Fibroblast of lung (primary cell): ENCODE measurements around the gene RANBP3L.

ENCODE experiments used
- EZH2 ChIP-seq: IDR thresholded peaks from 2 replicates; pipeline ENCODE4 v1.5.1; 2012; ENCODE audit warnings: low read length, control low read depth, mild to moderate bottlenecking; ENCODE audit errors: missing control alignments
- TF ChIP-seq, protein P1 (sequence below), 2 donors: IDR thresholded peaks in 1 of 2; conservative IDR thresholded peaks in 1 of 2; 1 replicate in 1 of 2; 2 replicates in 1 of 2; pipeline ENCODE4 v1.5.1; 2011 to 2012; ENCODE audit warnings: low read length in 2 of 2, control low read depth in 1 of 2, inconsistent platforms in 1 of 2, low read depth in 1 of 2, mild to moderate bottlenecking in 1 of 2

DNA sequence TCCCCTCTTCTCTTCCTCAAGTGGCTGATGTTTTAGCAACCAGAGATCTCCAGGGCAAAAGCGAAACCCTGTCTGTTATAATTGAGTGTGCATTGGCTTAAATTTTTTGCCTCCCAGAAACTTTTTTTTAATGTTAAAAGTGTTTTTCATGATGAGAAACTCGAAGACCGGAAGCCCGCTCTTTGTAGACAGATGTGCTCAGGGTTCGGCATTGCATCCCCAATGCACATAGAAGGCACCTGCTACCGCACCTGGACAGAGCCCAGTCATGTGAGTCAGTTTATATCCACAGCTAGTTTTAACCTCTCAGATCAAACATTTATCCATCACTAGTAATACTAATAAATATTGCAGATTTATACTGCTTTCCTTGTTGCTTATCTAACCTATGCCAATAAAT, 40.5 kb downstream of the RANBP3L start:
- TF ChIP-seq, protein P1, sequence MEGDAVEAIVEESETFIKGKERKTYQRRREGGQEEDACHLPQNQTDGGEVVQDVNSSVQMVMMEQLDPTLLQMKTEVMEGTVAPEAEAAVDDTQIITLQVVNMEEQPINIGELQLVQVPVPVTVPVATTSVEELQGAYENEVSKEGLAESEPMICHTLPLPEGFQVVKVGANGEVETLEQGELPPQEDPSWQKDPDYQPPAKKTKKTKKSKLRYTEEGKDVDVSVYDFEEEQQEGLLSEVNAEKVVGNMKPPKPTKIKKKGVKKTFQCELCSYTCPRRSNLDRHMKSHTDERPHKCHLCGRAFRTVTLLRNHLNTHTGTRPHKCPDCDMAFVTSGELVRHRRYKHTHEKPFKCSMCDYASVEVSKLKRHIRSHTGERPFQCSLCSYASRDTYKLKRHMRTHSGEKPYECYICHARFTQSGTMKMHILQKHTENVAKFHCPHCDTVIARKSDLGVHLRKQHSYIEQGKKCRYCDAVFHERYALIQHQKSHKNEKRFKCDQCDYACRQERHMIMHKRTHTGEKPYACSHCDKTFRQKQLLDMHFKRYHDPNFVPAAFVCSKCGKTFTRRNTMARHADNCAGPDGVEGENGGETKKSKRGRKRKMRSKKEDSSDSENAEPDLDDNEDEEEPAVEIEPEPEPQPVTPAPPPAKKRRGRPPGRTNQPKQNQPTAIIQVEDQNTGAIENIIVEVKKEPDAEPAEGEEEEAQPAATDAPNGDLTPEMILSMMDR (conservative IDR thresholded peaks at IDR 0.05 in 1 of 2, IDR thresholded peaks at IDR 0.05 in 1 of 2; ENCODE audit: low read depth in 1 of 2, low read length in 2 of 2) = no peak
- TF ChIP-seq EZH2 = no peak
